Endometrial microvascular endothelial cells (primary cell): ENCODE results near the gene TMEM165. TPM values are rescaled to one million over a fixed set of nuclear protein-coding genes. Genes with fewer than 3 reads are reported as not detected.

ENCODE experiments used
- in situ Hi-C: cut with HindIII; loops from 2 replicates; pipeline ENCODE4 v1.10.0; 2017; ENCODE audit warnings: low sequenced_read_pairs, low pct_unique_long_range_greater_than_20kb; ENCODE audit errors: inconsistent ontology term
- total RNA-seq: library from RNA; depleted of rRNA; stranded (reverse); fragments of >200 nt; gene quantifications from one replicate; pipeline ENCODE4 v1.2.3, GENCODE V29; 2015; ENCODE audit errors: inconsistent ontology term

TMEM165 gene
- total RNA-seq, 1 donor from 2014 or later: 158 TPM

DNA sequence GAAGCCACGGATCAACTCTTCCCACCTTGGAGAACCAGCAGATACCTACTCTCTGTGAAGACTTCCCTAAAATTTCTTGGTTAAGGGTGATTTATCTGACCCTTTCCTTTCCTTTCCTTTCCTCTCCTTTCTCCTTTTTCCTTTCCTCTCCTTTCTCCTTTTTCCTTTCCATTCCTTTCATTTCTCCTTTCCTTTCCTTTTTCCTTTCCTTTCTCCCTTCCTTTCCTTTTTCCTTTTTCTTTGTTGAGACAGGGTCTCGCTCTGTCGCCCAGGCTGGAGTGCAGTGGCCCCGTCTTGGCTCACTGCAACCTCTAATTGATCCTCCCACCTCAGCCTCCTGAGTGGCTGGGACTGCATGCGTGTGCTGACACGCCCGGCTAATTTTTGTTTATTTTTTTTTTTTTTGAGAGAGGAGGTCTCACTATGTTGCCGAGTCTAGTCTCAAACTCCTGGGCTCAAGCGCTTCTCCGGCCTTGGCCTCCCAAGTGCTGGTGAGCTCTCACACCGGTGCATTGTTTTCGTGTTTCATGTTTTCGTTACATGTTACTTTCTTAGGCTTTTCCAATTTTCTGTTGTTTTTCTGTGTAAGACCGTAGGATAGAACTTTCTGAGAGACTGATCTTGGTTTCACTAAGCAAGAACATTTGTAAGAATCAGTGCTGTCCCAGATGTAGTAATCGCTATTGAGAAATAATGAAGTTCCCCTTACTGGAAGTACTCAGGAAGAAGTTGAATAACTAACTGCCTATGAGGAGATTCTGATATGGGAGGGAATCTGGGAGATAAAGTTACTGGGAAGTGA, 2.0 kb downstream of the TMEM165 start:
- in situ Hi-C loops: no loop called here

DNA sequence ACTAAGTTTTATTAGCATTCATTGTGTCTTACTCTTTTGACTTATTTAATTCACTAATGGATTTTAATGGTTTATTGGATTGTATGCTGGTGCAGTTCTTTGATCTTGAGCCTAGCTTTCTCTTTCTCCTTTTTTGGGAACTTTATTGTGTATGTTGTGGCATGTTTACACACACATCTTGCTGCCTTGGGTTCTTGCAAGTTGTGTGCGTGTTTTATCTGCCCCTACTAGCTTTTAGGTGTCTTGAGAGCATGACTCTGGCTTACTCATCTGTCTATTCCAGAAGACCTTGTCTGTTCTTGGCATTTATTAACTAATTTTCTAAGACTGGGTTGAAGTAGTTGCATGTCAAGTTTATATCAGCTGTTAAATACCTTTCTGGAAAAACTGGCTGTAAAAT, 2.7 kb downstream of the TMEM165 start:
- in situ Hi-C loops: no loop called here

DNA sequence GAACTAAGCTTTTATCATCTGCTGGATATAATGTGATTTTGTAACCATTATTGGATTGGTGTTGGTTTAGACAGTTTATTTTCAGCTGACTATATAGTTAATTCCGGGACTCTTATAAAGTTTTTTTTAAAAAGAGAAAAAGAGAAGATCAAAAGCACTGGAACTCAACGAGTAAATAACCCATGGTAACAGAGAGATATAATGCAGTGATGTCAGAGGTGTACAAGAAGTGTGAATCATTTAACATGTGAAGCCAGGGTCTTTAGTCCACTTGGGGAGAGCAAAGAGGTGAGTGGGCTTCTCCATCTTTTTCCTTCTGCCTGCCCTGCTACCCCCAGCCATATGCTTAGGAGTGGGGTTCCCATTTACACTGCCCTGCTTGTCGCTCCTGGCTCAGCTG, 3.2 kb downstream of the TMEM165 start:
- in situ Hi-C loops: no loop called here

DNA sequence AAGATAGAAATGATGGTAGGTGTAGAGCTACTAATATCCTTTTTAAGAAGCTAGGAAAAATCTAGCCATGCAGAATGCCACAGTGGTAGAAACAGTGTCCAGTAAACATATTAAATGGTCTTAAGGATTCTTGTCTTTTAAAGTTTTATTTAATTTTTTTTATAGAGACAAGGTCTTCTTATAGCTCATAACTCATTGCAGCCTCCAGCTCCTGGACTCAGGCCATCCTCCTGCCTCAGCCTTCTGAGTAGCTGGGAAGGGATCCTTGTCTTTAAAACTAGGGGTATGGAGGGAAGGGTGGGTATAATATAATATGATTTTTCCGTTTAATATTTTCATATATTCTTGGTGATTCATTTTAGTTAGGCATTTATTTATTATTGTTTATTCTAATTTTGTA, 3.8 kb downstream of the TMEM165 start:
- in situ Hi-C loops: no loop called here

DNA sequence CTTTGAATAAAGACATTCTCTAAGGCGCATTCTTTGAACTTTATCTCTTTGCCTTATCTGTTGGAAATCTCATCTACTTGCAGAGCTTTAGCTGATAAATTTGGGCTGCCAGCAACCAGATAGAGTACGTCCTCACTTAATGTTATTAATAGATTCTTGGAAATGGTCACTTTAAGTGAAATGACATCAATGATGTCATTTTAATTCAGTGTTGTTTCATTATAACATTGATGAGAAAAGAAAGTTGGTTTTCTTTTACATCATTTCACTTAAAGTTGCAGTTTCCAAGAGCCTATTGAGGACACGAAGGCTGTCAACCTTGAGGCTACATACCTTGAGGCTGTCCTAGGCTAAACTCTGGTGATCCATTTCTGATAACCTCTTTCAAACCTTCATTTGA, 9.3 kb downstream of the TMEM165 start:
- in situ Hi-C loops: no loop called here

DNA sequence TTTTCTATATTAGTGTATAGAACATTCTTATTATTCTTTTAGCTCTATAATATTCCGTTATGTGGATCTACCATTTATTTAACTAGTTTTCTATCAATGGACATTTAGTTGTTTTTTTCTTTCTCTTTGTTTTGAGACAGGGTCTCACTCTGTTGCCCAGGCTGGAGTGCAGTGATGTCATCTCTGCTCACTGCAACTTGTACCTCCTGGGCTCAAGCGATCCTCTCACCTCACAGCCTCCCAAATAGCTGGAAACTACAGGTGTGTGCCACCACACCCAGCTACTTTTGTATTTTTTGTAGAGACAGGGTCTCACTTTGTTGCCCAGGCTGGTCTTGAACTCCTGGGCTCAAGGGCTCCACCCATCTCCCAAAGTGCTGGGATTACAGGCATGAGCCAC, 10.8 kb downstream of the TMEM165 start:
- in situ Hi-C loops: no loop called here

DNA sequence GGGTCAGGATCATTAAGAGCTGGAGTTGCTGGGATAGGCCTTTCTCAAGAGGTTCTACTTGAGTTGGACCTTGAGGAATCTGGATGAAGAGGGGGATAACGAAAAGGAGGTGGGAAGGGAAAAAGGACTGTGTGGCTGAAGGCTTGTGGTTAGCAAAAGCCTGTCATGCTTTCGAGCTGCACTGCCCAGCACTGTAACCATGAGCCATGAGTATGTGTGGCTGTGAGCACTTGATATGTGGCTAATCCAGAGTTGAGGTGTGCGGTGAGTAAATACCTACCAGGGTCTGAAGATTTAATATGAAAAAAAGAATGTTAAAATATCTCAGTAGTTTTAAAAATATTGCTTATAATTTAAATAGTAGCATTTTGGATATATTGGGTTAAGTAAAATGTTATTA, 11.4 kb downstream of the TMEM165 start:
- in situ Hi-C loops: no loop called here

DNA sequence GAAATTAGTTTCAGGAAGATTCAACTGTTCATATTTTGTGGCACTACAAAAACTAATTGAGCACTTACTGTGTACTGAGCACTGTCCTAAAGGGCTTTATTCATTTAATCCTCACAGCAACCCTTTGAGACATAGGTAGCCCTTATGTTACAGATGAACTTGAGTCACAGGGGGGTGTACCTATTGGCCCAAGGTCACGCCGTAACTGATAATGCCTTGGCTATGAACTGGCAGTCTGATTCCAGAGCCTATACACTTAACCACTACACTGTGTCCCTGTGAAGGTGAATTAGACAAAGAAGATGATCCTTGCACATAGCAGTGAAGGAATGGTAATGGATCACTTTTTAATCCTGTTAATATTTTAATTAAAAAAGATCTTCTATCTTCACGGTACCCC, 12.0 kb downstream of the TMEM165 start:
- in situ Hi-C loops: no loop called here

DNA sequence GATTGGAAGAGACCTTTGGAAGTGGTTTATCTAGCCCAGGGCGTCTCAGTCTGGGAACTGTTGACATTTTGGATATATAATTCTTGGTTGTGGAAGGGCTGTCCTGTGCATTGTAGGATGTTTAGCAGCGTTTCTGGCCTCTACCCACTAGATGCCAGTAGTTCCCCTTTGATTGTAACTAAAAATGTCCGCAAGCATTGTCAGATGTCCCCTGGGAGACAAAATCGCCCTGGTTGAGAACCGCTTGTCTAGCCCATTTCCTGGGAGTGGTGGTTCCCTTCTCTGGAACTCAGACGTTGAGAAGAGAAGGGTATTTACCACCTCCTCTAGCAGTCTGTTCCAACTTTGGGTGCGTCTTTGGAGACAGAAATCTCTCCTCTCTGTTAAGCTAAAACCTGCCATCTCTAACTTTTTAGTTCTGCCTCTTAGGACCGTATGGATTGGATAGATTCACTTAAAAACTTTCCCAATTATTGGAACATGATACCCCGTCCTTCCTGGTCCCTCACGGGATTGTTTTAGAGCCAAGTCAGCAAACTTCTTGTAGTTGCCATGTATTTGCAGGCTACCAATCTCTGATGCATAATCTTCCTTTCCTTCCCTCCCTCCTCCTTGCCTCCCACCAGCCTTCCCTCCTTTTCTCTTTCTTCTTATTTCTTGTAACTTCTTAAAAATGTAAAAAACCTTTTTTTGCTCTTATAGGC, 13.9 kb downstream of the TMEM165 start:
- in situ Hi-C loops: no loop called here

DNA sequence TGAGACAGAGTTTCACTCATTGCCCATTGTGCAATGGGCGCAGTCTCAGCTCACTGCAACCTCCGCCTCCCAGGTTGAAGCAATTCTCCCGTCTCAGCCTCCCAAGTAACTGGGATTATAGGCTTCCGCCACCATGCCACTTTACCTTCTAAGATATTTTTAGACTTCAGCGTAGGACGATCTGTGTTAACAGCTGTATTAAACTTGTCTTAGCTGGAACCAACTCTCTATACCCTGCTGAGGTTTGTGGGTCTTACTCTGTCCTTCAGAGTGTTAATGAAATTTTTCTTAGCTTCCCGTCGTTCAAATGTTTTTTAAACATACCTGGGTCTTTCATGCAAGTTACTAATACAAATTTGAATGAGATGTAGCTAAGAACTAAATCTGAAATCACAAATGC, 14.7 kb downstream of the TMEM165 start:
- in situ Hi-C loops: no loop called here

DNA sequence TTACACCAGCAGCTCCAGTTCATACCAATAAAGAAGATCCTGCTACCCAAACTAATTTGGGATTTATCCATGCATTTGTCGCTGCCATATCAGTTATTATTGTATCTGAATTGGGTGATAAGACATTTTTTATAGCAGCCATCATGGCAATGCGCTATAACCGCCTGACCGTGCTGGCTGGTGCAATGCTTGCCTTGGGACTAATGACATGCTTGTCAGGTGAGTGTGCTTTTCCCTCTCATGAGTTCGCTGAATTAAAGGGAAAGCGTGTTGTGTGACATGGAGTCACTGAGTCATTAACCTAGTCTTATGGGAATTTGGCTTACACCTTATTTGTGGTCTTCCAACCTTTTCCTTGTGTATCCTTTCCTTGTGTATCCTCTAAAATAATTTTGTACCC, 15.9 kb downstream of the TMEM165 start:
- in situ Hi-C loops: no loop called here

DNA sequence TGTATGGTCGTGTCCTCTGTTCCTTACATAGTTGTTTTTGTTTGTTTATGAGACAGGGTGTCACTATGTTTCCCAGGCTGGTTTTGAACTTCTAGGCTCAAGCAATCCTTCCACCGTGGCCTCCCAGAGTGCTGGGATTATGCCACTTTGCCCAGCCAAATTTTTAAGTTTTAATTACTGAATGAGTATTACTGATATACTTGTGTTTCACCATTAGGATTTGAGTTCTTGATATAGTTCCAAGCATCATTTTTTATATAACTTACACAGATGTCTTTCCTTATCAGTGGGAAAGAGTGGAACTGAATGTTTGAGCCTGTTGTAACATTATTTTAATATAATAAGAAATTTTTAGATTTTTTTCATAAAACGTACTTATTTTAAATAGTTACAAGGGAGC, 20.4 kb downstream of the TMEM165 start:
- in situ Hi-C loops: no loop called here

DNA sequence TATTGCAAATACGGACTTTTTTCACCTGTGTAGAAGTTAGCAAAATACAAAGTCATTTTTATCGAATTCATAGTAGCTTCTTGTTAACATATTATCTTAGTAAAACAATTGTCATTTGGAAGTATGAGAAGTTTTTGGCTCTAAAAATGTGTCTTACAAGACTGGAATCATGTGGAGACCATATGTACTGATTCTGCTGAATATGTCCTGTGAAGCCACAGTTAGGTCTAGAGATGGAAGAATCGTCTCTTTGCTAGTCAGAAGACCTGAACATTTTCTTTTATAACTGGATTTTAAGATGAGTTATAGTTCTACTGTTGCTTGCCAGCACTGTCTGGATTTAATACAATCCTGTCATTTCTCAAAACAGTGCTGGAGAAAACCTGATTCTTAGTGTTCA, 29.0 kb downstream of the TMEM165 start:
- in situ Hi-C loops: no loop called here

DNA sequence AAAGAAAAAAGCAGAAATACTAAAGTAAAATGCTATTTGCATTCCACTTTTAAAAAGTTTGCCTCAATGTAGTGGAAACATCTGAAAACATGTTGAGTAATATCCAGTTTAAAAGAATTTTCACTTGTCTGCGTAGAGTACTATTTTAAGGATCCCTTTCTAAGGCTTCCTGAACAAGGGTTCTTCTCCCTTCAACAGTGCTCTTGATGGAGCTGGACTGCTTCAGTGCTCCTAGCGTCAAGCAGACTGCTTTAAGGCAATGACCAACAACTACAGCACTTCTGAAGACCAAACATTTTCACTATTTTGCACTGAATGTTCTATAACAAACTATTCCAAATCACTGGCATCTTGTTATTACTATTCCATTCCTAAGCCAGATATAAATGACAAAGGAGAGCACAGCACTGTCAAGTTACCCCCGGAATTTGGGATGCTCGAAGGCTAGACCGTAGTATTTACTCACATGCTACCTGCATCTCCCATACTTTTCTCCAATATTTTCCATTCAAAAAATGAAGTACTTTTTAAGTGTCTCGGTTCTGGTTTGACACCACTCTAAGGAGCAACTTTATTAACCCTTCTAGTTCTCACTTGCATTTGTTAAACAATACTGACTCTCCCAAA, 36.1 kb downstream of the TMEM165 start:
- in situ Hi-C loops: no loop called here

DNA sequence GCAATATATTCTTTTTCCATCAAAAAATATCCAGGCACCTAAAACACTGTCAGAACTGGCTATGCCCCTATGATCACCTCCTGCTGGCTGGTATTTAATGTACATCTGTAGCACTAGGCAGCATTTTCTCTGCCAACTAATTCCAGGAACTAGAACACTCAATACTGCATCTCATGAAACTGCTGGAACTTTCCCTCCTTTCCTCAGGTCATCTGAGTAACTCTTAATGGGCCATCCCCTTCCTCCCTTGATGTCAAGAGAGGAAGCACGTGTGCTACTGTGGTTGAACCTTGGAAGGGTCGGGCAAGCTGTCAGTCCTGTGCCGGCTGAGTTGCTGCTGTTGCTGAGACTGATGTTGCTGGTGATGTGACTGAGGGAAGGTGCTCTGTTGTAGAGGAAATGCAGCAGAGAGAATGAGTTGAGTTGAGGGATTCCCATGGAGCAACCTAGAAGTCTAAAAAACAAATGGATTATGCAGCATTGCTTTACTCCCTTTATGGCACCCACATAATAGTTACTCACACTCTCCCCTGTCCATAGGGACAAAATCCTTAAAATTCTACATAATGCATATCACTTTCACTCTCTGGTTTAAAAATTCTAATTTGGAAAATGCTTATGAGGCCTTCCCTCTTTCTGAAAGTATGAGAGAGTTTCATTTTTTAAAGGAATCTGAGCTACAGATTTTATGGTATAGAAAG, 39.5 kb downstream of the TMEM165 start:
- in situ Hi-C loops: no loop called here

DNA sequence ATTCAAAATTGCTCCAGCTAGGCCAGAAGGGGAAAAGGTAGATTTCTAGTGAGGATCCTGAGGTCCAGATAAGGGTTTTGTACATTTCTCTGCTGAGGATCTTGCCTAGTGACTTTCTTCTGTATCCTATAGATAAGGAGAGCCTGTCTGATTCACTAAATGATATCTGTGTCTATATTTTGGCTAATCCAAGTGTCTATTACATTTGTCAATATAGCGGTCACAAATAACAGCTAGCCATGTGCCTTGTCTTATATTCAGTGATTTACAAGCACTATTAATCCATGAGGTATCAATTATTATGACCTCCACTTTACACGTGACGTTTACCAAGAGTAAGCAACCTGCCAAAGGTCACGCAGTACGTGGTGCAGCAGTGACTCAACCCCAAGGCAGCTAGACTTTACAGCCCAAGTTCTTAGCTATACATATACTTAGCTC, 41.6 kb downstream of the TMEM165 start:
- in situ Hi-C loops: no loop called here

DNA sequence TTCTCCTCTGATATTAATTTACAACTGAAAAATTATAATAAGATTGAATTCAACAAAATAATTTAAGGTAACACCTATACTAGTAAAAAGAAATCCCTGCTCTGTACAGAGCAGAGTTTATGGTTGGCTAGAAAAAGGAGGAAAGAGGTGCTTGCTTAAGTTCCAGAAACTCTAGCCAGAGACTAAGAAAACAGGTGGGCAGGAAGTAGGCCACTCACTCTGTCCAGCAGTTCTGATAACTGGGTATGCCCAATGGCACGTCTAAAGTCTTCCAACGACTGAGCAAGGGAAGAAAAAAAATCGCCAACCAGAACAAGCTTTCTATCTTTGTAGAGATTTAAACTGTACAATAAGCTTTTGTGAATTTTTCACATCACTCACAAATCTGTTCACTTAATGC, 42.1 kb downstream of the TMEM165 start:
- in situ Hi-C loops: no loop called here

DNA sequence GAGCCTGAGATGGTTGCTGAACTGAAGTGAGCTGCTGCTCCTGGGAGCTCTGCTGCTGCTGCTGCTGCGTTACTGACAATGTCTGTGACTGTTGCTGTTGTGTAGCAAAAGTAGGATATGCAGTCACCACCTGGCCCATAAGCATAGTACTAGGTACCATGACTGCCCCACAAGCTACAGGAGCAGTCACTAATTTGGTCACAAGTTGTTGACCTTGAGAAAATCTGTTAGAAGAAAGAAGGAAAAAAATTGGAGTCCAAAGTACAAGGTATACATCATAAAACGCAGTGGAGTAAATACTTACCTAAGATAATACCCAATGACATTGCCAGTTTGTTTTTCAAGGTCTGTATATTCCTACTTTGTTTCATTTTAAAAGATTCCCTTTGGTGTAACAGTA, 42.6 kb downstream of the TMEM165 start:
- in situ Hi-C loops: no loop called here

DNA sequence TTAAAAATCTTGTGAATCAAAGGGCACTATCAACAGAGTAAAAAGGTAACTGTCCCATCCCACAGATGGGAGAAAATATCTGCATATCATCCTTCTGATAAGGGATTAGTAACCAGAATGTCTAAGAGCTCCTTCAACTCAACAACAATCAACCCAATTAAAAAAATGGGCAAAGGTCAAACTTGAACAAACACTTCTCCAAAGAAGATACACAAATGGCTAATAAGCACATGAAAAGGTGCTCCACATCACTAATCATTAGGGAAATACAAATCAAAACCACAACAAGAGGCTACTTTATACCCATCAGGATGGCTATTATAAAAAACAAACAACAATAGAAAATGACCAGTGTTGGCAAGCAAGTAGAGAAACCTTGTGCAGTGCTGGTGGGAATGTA, 43.3 kb downstream of the TMEM165 start:
- in situ Hi-C loops: no loop called here

DNA sequence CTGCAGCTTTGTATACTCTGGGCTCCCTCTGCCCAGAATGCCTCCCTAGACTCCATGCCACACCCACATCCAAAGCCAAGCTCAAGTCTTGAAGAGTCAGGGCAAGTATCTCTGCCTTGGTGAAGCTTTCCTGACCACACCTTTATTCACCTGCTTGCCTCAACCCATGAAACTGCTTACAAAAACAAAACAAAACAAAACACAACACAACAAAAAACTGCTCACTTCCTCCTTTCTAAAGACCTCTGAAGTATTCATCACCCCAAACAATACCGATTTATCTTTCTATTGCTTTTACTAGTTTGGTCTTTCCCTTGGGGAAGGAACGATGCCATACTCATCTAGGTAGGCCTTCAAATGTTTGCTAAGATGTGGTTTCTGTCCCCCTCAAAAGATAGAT, 45.0 kb downstream of the TMEM165 start:
- in situ Hi-C loops: no loop called here
